GM19240 (cell line): ENCODE measurements around the gene SRP14.
A peak's percentile ranks its signal among the peaks of the same experiment; 100 is the strongest.
"Not testable (repeated sequence)": the region's sequence is repeated elsewhere in the genome, so short reads cannot be mapped to it uniquely, and the experiment has no call there.

Source experiments
- DNase-seq: peaks from one replicate; pipeline ENCODE4 v3.0.0; 2011; ENCODE audit warnings: low spot score; ENCODE audit not compliant: insufficient read length

SRP14 gene

DNA sequence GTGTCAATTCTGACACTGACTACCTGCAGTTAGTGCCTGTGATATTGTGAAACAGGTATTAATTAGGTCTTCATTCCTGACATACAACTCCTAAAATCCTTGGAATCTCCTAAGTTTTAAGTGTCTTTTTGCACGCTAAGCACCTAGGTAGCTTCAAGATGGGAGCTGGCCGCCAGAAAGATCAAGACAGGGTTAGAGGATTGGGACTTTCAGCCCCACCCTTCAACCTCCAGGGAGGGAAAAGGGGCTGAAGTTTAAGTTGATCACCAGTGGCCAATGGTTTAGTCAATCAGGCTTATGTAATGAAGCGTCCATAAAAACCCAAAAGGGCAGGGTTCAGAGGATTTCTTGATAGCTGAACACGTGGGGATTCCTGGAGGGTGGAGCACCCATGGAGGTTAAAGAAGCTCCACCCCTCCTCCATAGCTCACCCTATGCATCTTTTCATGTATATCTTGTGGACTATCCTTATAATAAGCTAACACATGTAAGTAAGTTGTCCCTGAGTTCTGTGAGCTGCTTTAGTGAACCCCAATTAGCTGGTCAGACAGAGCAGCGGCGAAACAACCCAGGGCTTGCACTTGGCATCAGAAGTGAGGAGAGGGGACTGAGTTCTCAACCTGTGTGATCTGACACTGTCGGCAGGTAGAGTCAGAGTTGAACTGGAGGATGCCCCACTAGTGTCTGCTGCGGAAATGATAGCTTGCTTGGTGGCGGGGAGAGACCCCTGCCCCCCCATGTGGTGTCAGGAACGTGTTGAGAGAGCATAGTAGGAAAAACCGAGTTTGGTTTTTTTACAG, 12.8 kb upstream of the SRP14 start:
- no peak for DNase-seq

DNA sequence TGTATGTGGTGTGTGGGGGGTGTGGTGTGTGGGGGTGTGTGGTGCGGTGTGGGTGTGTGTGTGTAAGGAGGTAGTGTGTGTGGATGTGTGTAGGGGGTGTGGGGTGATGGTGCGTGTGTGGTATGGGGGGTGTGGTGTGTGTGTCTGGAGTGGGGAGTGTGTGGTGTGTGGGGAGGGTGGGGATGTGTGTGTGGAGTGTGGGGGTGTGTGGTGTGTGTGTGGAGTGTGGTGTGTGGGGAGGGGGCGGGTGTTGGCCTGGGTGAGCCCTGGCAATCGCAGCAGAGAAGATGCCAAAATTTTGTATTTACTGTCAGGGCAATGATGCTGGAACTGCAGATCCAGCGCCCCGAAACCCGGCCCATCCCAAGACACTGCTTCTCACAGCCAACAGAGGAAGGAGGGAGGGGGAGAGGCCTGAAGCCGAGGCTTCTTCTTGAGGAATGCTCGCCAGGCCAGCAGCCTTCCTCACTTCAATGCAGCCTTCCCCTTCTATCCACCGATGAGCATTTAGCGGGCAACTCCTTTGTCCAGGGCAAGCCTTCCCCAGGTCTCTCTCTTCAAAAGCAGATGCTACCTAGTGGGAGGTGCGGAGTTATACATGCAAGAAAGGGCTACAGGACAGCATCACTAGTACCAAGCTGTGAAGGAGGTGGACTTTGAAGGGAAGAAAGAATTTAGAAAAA, 11.9 kb upstream of the SRP14 start:
- DNase-seq = no peak

DNA sequence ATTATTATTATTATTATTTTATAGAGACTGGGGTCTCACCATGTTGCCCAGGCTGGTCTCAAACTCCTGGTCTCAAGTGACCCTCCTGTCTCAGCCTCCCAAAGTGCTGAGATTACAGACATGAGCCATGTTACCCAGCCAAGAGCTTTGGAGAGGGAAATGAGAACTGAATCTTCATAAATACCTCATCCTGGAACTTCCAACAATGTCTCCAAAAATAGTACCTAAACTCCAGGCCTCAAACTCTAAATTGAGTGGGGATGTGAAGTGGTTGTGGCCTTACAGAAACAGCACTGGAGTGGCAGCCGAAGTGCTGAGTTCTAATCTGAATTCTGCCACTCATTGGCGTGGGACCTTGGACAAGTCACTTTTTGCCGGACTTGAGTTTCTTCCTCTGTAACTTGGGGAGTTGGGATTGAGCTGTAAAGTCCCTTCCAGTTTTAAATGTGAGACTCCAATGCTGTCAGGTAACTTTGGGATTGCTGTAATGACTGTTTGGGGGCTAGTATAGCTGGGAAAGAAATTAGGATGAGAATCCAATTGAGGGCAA, 10.0 kb upstream of the SRP14 start:
- no peak for DNase-seq

DNA sequence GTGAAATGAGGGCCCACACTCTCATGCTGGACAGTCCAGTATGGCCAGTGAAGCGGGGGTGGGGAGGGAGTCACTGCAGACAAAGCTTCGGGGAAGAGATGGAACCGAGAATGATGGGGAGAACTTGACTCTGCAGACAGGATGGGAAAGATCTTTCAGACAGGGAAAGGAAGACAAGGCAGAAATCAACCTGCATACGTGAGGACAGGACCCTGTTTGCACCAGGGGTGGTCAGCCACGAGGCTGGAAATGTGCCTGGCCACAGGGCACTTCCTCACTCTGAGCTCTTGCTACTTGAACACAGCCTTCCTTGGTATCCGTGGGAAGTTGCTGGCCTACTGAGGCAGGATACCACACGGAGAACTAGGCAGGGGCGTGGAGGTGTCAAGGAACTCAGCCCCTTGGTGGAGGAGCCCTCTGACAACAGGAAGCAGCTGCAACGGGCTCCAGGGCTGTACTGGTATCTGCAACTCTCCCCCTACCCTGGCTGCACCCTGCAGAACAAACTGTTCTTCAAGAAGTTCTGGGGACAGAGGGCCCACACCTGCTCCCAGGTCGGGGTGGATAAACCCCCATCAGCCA, 9.3 kb upstream of the SRP14 start:
- no peak for DNase-seq

DNA sequence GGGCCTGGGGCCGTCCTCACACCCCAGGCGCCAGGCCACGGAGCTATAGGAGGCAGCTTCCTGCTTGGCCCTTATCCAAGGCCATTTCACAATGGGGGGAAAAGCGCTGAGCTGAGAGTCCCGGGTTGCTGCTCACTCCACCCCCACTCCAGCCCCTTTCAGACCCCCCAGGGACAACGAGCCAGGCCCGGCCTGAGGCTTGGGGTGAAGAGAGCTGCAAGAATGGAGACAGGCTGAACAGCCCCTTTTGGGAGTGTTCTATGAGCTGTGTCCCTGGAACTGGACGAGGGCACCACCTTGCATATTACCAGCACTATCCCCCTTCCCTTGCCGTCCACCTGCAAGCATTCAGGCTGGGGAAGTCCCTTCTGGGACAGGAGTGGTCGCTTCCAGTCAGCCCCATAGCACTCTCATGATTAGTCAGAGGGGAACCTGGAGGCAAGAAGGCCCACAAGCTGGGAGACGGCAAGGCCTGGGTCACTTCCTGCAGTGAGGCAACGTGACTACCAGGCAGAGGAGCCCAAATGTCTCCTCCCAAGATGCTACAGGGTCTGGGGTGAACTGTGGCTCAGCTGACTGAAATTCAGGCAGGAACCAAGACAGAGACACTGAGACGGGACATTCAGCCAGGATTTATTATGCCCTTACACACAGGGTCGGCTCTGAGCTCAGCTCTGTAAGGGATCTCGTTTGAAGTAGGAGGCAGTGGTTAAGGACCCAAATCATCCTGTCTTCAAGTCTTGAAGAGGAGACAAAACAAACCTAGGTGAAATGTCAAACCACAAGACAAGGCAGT, 8.6 kb upstream of the SRP14 start:
- DNase-seq = peak; percentile 71

DNA sequence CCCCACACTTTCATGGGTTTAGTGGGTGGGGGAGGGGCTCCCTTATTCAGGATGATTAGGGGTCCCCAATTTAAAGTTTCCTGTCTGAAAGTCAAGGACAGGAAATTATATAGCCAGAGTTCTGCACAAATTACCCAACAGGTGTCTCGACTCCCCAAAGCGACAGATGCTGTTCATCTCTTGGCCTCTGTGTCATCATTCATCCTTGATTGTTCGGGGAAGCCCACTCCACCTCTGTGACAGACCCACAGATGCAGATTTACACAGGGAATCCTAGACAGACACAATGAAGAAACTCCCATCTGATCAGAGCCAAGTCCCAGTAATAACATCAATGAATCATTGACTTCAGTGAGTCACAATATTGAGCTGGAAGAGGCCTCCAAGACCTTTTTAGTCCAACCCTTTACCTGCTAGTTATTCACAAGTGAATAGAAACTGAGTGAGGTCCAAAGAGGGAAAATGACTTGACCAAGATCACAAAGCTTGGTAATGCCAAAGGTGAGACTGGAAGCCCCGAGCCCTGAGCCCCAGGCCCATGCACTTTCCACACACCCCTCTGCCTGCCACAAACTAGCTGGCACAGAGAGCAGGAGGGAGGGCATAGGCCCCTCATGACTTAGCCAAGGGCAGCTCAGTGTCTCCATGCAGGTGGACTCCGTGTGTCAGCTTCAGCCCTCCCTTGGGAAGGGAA, 7.9 kb upstream of the SRP14 start:
- DNase-seq = no peak

DNA sequence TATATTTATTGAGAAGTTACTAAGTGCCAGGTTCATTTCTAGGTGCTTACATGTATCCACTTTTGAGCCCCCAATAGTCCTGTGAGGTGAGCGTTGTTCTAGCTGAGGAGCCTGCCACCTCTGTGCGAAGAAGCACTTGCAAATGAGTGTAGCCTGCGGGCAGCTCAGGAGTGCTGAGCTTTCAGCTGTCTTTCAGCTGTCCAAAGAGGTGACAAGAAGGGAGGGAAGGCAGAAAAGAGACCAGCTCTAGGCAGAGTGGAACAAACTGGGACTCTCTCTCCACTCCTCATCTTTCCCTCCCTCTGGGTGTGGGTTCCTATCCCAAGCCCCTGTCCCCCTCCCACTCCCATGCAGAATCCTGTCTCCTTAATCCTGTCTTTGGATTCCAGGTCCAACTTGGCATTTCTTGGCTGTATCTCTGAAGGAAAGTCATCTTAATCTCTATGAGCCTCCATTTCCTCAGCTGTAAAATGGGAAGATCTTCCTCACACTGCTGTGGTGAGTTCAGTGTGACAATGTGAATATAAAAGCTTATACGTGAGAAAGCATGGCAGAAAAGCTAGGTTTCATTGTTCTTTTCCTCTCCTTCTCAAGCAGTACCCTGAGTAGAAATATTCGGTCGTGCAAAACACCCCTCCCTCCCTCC, 6.7 kb upstream of the SRP14 start:
- no peak for DNase-seq

DNA sequence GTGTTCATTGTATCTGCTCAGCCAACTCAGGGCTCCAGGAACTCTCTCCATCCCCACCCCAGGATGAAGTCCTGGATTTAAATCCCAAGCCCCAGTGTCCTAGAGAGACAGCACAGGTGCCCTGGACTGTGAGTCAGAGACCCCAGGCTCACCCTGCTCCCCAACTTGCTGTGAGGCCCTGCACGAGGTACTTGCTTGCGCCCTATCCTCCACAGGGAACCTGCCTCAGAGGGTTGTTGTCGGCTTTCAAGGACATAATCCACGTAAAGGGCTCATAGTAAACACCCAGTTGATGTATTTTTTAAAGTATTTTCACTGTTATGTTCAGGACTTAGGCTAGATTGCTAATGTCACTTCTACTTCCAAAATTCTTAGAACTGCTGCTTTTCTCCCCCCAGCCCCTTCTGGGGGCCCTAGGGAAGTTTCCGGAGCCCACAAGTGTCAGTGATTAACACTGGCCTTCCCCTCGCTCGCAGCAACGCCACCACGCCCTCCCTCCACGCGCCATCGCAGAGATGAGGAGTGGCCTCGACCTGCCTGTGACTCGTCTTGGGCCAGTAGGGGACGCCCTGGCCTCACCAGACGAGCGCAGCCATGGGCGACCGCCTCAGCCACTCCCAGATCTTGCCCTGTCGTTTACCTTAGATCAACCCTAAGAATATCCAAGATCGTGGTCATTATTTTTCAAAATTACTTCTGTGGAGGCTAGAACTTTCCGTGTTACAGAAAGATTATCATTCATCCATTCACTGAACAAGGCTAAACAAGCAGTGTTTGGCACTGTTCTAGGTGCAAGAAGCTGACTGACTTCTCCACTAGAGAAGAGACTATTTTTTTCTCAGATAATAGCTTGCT, 6.0 kb upstream of the SRP14 start:
- peak; percentile 76 for DNase-seq

DNA sequence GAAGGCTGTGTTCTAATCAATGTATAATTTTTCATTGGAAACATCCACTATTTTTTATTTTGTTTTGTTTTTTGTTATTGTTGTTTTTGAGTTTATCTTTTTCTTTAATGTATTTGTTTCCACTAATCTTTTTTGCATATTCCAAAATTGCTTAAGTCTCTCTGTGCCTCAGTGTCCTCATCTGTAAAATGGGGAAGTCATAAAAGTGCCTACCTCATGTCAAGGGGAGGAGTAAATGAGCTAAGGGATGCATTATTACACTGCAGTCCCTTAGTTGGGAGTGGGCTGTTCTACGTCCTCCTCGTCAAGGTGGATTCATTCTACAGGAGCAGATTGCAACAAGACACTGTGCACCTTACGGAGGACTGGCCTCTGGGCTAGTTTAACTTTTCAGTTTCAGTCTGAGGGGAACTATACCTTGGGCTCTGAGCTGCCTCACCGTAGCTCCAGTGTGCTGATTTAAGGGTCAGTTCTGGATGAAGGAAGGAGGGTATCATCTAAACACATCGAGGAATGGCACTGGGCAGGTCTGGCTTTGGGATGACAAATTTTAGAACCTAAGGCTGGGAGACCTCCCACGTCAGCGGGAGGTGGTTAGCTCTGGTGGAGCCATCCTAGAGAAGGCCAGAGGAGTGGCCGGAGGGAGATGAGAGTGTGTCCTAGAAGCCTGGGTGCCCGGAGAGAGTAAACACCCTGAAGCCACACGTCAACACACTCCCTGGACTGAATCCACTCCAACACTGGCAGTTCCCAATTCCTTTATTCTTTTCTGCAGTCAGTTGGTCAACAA, 5.1 kb upstream of the SRP14 start:
- no peak for DNase-seq

DNA sequence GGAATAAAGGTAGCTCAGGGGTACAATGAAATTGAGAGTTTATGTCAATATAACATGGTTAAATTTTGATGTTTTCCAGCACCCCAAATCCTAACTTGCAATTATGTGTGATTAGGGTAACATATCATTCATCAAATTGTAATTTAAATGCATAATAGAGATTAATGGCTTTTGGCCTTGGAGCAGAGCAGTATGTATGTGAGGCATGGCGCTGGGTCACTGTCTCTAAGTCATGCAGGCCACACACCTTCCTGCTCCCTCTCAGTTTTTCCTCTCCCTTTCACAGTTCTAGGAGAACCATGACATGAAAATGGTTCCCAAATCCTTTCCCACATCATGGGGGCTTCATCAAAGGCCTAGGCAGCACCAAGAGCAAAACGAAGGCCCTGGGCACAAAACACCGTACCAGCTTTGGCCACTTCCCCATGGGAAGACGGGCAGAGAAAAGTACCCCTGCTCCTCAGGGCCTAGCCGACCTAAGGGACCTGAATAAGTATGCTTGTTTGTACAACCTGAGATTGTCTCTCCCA, 3.9 kb upstream of the SRP14 start:
- DNase-seq = no peak

DNA sequence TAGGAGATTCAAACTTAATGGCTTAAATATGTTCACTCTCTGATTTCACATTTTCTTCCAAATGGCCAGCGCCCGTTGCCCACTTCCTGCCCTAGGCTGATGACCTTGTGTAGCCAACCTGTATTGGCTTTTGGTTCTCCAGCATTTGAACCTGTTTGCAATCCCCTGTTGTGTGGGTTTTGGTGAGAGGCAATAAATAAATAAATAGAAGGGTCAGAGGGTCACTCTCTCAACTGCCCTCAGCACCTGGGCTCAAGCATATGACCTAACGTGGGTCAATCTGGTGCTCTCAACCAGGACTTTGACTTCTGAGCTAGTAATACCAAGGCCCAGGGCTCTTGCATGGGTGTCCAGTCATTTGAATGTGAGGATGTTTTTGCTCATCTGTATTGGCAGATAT, 1.8 kb upstream of the SRP14 start:
- DNase-seq = no peak

DNA sequence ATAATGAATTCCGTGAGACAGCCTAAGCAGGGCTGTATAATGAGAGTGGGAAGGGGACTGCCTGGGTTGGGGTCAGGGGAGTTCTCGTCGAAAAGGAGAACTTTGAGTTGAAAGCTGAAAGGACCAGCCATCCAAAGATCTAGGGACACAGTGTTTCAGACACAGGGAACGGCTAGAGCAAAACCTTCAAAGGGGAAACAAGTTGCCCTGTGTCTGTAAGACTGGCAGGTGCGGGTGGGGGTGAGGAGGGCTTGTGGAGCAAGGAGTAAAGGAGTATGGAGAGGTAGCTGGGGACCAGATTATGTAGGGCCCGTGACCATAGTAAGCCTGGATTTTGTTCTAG, 1.3 kb upstream of the SRP14 start:
- DNase-seq = no peak

DNA sequence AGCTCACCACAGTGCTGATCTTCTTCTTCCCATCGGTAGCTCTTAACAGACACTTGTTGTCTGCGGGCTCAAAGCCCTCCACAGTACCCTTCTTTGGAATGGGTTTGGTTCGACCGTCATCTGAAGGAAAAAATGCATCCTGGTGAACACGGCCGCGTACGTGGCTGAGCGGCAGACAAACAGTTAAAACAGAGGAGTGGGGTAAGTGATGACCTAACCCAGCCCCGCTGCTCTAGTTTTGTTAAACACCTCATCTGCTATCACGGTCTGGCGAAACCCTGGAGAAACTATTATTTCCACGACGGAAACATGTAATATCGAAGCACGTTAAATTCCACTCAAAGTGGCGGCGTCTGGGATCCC, 725 bp downstream of the SRP14 start:
- DNase-seq = no peak

DNA sequence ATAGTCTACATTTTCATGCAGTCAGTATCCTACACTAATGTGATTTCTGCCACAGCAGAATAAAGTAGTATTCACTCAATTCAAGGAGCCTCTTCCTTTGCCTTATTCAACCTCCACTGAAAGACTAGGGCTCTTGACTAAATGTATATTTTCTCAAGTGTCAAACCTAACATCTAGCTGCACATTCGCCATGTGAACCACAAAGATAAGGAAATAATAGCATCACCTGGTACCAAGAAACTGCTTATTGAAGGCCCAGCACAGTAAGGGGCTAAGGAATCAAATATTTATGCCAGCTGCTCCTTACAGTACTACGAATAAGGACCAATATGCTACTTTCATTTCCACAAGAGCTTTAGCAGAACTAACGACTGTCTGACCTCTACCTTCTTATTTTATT, 1.3 kb downstream of the SRP14 start:
- no peak for DNase-seq

DNA sequence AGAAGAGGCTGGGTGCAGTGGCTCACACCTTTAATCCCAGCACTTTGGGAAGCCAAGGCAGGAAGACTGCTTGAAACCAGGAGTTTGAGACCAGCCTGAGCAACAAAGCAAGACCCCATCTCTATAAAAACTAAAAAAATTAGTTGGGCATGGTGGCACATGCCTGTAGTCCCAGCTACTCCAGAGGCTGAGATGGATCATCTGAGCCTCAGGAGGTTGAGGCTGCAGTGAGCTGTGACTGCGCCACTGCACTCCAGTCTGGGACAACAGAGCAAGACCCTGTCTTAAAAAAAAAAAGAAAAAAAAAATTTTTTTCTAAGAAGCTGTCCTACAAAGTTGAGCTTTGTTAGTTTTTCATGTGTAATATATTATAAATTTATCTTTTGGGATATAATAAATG, 3.8 kb downstream of the SRP14 start:
- DNase-seq = not testable (repeated sequence)

DNA sequence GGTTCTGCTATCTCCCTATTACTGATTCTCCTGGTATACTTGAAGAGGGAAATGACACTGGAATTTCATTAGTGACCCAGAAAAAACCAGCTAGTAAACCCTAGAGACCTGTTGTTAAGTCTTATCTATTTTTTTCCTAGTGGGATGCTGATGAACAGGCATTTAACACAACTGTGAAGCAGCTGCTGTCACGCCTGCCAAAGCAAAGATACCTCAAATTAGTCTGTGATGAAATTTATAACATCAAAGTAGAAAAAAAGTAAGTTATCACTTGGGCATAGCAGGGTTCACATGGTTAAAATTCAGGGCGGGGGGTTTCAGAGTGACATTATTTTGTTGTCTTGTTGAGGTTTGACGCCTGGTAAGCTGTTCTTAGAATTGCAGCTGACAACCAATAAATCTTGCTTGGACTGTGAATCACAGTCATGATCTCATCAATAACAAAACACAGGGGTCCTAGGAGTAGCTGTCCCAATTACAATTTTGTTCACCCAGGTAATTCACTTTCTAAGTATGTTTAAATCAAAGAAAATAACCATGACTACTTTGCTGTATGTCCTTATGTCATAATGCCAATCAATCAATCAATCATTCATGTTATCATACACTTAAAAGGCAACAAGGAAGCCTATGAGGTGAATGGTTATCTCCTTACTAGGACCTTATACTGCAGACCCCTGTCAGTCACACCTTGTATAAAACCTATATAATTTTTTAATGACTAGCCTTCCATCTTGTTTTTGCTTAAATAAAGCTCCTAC, 4.6 kb downstream of the SRP14 start:
- no peak for DNase-seq

DNA sequence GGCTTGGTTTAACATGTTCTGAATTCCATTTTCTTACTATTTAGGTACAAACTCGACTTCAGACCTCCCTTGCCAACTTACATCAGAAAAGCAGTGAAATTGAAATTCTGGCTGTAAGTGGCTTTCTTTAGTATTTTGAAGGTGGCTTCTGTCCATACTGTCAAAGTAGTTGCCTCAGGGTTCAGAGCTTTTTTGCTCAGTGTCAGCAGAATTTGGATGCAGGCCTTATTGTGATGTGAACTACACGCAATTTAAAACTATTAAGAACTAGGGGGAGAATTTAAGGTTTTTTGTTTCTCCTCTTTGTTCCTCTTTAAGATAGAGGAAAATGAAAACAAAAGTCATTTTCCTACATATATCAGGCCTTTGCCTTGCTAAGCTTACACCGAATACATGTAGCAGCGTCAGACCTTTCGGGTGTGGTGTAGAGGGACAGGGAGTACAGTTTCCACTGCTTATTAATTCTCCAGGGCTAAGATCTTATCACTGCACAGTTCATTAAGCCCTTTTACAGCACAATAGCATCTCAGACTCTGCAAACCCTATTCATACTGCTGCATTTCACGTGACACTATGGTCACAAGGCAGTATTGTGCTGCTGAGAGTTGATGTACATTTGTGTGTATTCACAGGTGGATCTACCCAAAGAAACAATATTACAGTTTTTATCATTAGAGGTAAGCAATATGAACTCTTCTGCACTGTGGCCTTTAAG, 6.7 kb downstream of the SRP14 start:
- DNase-seq = no peak
